ENCODE results near the gene NTF3. TPM values are rescaled to one million over a fixed set of nuclear protein-coding genes. Genes with fewer than 3 reads are reported as not detected.

The NTF3 gene
- total RNA-seq, 6 experiments from 2014 or later, result 1.1 to 4.0 (median 2.6) TPM

DNA sequence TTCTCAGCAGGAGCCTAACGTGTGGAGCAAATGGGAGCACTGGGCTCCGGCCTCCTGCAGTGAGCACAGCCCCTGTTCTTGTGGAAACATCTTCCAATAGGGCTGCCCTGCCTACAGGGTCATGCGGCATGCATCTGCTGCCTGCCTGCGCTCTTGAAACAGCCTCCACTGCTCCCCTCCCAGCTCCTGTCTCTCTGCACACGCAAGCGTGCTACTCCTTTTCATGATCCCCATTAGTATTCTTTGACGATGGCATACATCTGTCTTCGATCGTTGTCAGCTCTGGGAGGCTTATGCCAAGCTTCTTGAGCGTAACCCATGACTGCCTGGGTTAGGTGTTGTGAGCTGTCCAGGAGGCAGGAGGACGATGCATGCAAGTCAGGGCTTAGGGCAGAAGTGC lies 23.1 kb downstream of the NTF3 start:
- no peaks in the 10 kb centered on the region for H3K27me3 ChIP-seq
- no peaks in the 10 kb centered on the region for H3K36me3 ChIP-seq
- H3K27ac ChIP-seq, result no peak overlapping the region
- no peaks in the 10 kb centered on the region for H3K9me3 ChIP-seq
- no peak overlapping the region for H3K4me3 ChIP-seq
- intact Hi-C loops (cut with DNase I), result no loop called here
- DNase-seq, result no peak
- TF ChIP-seq, protein P1, sequence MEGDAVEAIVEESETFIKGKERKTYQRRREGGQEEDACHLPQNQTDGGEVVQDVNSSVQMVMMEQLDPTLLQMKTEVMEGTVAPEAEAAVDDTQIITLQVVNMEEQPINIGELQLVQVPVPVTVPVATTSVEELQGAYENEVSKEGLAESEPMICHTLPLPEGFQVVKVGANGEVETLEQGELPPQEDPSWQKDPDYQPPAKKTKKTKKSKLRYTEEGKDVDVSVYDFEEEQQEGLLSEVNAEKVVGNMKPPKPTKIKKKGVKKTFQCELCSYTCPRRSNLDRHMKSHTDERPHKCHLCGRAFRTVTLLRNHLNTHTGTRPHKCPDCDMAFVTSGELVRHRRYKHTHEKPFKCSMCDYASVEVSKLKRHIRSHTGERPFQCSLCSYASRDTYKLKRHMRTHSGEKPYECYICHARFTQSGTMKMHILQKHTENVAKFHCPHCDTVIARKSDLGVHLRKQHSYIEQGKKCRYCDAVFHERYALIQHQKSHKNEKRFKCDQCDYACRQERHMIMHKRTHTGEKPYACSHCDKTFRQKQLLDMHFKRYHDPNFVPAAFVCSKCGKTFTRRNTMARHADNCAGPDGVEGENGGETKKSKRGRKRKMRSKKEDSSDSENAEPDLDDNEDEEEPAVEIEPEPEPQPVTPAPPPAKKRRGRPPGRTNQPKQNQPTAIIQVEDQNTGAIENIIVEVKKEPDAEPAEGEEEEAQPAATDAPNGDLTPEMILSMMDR (IDR thresholded peaks at IDR 0.05), result no peak
- TF ChIP-seq POLR2A (IDR thresholded peaks at IDR 0.05), result no peak
- 96% methylated on average over 8 of the region's 11 CpGs for WGBS (ENCODE audit: insufficient coverage, low coverage, low lambda C conversion rate, missing lambda C conversion rate)
- ATAC-seq, result no peak
- H3K4me1 ChIP-seq, result no peaks in the 10 kb centered on the region

DNA sequence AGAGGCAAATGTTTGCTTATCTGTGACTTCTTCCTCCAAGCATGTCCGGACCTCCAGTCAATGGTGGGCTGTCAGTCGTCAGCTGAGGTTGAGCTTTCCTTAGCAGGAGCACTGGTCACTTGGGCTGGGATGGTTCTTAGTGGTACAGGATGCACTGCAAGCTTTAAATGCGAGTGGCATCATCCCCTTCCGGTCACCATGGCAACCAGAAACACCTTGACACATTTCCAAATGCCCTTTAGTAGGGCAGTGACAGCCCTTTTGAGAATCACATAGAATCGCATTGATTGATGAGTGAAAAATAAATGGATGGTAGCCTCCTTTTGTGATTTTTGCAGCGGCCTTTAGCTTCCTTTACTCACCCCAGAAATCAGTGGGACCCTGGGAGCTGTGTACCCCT lies 24.1 kb downstream of the NTF3 start:
- WGBS (ENCODE audit: insufficient coverage, low coverage, low lambda C conversion rate, missing lambda C conversion rate), result 33% methylated on average over 4 of the region's 6 CpGs
- no peak overlapping the region for H3K27ac ChIP-seq
- ATAC-seq (peak in 2 of 4 donors; percentile 29 to 41), DNase-seq (no peak)
- H3K4me1 ChIP-seq, result no peaks in the 10 kb centered on the region
- no peak for TF ChIP-seq POLR2A (IDR thresholded peaks at IDR 0.05)
- TF ChIP-seq, protein P1 (IDR thresholded peaks at IDR 0.05), result no peak
- no peaks in the 10 kb centered on the region for H3K27me3 ChIP-seq
- H3K4me3 ChIP-seq, result no peak overlapping the region
- H3K9me3 ChIP-seq, result no peaks in the 10 kb centered on the region
- intact Hi-C loops (cut with DNase I), result no loop called here
- no peaks in the 10 kb centered on the region for H3K36me3 ChIP-seq

DNA sequence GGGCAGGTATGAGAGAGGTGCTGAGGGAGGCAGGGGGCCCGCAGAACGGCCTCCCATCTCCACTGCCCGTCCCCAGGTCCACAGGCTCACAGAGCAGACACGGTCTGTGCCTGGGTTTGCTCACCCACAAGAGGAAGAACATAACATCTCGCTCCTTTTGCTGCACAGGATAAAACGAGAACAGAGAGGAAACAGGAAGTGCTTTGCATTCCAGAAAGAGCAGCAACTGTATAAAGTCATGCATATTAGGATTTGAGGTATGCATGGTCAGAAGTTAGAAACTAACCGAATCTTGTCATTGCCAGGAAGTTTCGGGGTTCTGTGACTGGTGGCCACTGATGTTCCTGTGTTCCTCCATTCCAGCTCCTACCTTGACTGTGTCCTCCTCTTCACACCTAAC lies 25.0 kb downstream of the NTF3 start:
- ATAC-seq (peak; percentile 39 to 56 (median 43)), DNase-seq (no peak)
- H3K36me3 ChIP-seq, result no peaks in the 10 kb centered on the region
- no peaks in the 10 kb centered on the region for H3K4me1 ChIP-seq
- peak overlapping the region in 1 of 3 donors; percentile 7 for H3K27ac ChIP-seq
- TF ChIP-seq, protein P1 (IDR thresholded peaks at IDR 0.05), result no peak
- TF ChIP-seq POLR2A (IDR thresholded peaks at IDR 0.05), result no peak
- intact Hi-C loops (cut with DNase I), result no loop called here
- WGBS (ENCODE audit: insufficient coverage, low coverage, low lambda C conversion rate, missing lambda C conversion rate), result 70% methylated on average over 7 of the region's 8 CpGs
- no peaks in the 10 kb centered on the region for H3K9me3 ChIP-seq
- no peak overlapping the region for H3K4me3 ChIP-seq
- no peaks in the 10 kb centered on the region for H3K27me3 ChIP-seq

DNA sequence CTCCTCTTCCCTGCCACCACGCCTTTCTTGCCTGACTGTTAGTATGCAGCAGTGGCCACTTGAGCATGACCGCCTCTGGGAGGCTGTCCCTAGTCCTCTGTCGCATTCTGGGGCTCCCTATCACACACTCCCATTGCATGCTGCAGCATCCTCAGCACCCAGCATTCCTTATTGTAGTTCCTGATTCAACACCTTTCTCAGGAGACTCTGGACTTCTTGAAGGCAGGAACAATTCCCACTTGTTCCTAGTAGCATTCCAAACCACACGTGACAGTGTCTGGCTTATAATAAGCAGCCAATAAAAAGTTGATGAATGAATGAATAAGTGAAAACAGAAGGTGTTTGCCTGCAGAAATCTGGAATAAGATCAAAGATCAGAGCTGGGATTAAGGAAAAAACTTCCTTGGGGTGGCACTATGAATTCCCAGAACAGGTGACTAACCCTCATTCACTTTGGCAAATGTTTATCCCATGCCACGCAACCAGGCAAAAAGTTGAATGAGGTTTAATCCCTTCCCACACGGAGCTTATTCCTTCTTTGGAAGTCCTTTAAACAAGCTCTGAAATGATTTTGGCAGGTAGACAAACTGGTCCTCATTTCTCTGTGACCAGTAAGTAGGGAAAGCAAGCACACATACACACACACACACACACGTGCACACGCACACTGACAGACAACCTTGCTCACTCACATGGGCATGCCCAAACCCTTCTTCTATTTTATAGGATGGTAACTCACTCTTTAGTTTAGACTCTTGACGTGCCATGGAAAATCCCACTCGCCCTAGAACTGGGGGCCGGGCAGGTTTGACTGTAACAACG lies 26.5 kb downstream of the NTF3 start:
- Histone ChIP-seq H3K4me3 (no peak overlapping the region), H3K4me1 (no peaks in the 10 kb centered on the region), H3K36me3 (no peaks in the 10 kb centered on the region), H3K9me3 (no peaks in the 10 kb centered on the region), H3K27me3 (no peaks in the 10 kb centered on the region), H3K27ac (no peak overlapping the region)
- intact Hi-C loops (cut with DNase I), result no loop called here
- no peak for TF ChIP-seq POLR2A (IDR thresholded peaks at IDR 0.05)
- TF ChIP-seq, protein P1 (IDR thresholded peaks at IDR 0.05), result no peak
- no peak for DNase-seq
- no peak for ATAC-seq
- 88% methylated on average over 11 of the region's 12 CpGs for WGBS (ENCODE audit: insufficient coverage, low coverage, low lambda C conversion rate, missing lambda C conversion rate)

Measured in right lobe of liver (tissue), 6 donors.